ENCODE measurements around the gene ZNF514. TPM values are rescaled to one million over a fixed set of nuclear protein-coding genes. Genes with fewer than 3 reads are reported as not detected.
A peak's percentile ranks its signal among the peaks of the same experiment; 100 is the strongest.

ZNF514 gene
- total RNA-seq, 1 experiment from 2014 or later: 8.5 TPM

- TF ChIP-seq, protein P1, sequence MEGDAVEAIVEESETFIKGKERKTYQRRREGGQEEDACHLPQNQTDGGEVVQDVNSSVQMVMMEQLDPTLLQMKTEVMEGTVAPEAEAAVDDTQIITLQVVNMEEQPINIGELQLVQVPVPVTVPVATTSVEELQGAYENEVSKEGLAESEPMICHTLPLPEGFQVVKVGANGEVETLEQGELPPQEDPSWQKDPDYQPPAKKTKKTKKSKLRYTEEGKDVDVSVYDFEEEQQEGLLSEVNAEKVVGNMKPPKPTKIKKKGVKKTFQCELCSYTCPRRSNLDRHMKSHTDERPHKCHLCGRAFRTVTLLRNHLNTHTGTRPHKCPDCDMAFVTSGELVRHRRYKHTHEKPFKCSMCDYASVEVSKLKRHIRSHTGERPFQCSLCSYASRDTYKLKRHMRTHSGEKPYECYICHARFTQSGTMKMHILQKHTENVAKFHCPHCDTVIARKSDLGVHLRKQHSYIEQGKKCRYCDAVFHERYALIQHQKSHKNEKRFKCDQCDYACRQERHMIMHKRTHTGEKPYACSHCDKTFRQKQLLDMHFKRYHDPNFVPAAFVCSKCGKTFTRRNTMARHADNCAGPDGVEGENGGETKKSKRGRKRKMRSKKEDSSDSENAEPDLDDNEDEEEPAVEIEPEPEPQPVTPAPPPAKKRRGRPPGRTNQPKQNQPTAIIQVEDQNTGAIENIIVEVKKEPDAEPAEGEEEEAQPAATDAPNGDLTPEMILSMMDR (IDR thresholded peaks at IDR 0.05 in 2 of 3, conservative IDR thresholded peaks at IDR 0.05 in 1 of 3; ENCODE audit: borderline replicate concordance in 1 of 3, insufficient read depth in 1 of 3, low read depth in 2 of 3, low read length in 2 of 3): 0 out of 6 replicates have a peak, but pooled peaks of 1 of the 3 experiments have one; percentile 16
- TF ChIP-seq POLR2AphosphoS5 (IDR thresholded peaks at IDR 0.05; ENCODE audit: low read depth, low read length): peak; percentile 52
- TF ChIP-seq TCF7L2 (IDR thresholded peaks at IDR 0.05; ENCODE audit: borderline replicate concordance, extremely low read depth, insufficient read depth, insufficient read length): no peak
- no peak for TF ChIP-seq YY1 (IDR thresholded peaks at IDR 0.05; ENCODE audit: extremely low read depth, insufficient replicate concordance, low read depth, low read length)
- TF ChIP-seq MAX (IDR thresholded peaks at IDR 0.05): peak; percentile 67; the same call in 1 of the 2 replicates
- TF ChIP-seq RAD21 (IDR thresholded peaks at IDR 0.05; ENCODE audit: low read depth): peak; percentile 46
- no peak for TF ChIP-seq POLR2A (IDR thresholded peaks at IDR 0.05; ENCODE audit: borderline replicate concordance, extremely low read depth, insufficient read depth, insufficient read length)
- TF ChIP-seq JUND (IDR thresholded peaks at IDR 0.05): no peak
- TF ChIP-seq EGR1 (IDR thresholded peaks at IDR 0.05; ENCODE audit: low read depth): no peak
- TF ChIP-seq SIN3A (IDR thresholded peaks at IDR 0.05; ENCODE audit: low read depth): no peak
Observed at GRCh38 chr2:95207111-95207961, 47.7 kb upstream of the ZNF514 start, which contains the start of gene ZNF892 (continued).

DNA sequence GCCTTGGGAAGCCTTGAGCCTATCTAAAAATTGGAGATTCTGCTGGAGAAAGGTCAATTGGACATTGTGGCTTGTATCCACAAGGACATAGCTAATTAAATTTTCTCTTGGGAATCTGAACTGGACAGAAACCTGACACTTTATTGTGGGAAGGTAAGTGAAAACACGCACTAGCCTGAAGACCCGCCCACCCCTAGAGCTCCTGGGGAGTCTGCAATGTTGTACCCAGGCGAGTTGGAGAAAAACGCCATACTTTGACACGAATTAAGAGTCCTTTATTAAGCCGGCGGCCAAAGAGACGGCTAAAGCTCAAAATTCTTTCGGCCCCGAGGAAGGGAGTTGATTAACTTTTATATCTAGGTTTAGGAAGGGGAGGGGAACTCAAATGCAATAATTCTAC is 46.4 kb upstream of the ZNF514 start:
- H3K4me3 ChIP-seq (replicated peaks in 1 of 2; ENCODE audit: low read depth in 1 of 2, low read length in 2 of 2): no peak overlapping the region
- H3K4me2 ChIP-seq (ENCODE audit: low read length): no peak overlapping the region
- ATAC-seq (no peak), DNase-seq (ENCODE audit: low read depth, low spot score) (no peak)
- ChIA-PET RAD21 (ENCODE audit: low non-redundant PET in 1 of 2, low total read pairs in 2 of 2, uncharacterized antibody in 2 of 2, unreplicated experiment in 2 of 2) (no interaction called here), POLR2A (no interaction called here), CTCF (no interaction called here)
- intact Hi-C loops (cut with micrococcal nuclease): no loop called here
- no peak overlapping the region for H3K27ac ChIP-seq (ENCODE audit: low read depth, low read length)
- no peaks in the 10 kb centered on the region for H3K27me3 ChIP-seq (ENCODE audit: insufficient read depth, low read length)
- peaks cover 0 to 5% of the 10 kb centered on the region in 2 experiments; a peak in 1 of 4 replicates for H3K4me1 ChIP-seq (ENCODE audit: control insufficient read depth in 1 of 2, insufficient read depth in 2 of 2, low read length in 2 of 2)
- H3K79me2 ChIP-seq (ENCODE audit: insufficient read depth, low read length): no peaks in the 10 kb centered on the region
- H2AFZ ChIP-seq (ENCODE audit: low read depth, low read length, poor library complexity, severe bottlenecking): no peak overlapping the region
- no TSS peak for BruUV-seq (replicated peaks)
- H3K9me2 ChIP-seq (ENCODE audit: insufficient read depth): no peaks in the 10 kb centered on the region
- no peak overlapping the region for H3K9ac ChIP-seq (ENCODE audit: low read length)
- H4K20me1 ChIP-seq (ENCODE audit: insufficient read depth): no peaks in the 10 kb centered on the region
- peaks cover 0 to 6% of the 10 kb centered on the region in 2 experiments; a peak in 2 of 4 replicates for H3K9me3 ChIP-seq (ENCODE audit: control insufficient read depth in 1 of 2, insufficient read depth in 1 of 2, low read depth in 1 of 2, low read length in 2 of 2)
- H3K36me3 ChIP-seq (ENCODE audit: control insufficient read depth in 1 of 2, insufficient read depth in 2 of 2, low read length in 2 of 2): no peaks in the 10 kb centered on the region
- no peak for TF ChIP-seq MAX (IDR thresholded peaks at IDR 0.05)
- TF ChIP-seq ZNF274 (IDR thresholded peaks at IDR 0.05; ENCODE audit: low read depth, low read length): no peak
- no peak for TF ChIP-seq CEBPB (IDR thresholded peaks at IDR 0.05; ENCODE audit: low read depth)
- no peak for TF ChIP-seq YY1 (IDR thresholded peaks at IDR 0.05; ENCODE audit: extremely low read depth, insufficient replicate concordance, low read depth, low read length)
- TF ChIP-seq RAD21 (IDR thresholded peaks at IDR 0.05; ENCODE audit: low read depth): no peak
- TF ChIP-seq, protein P2, sequence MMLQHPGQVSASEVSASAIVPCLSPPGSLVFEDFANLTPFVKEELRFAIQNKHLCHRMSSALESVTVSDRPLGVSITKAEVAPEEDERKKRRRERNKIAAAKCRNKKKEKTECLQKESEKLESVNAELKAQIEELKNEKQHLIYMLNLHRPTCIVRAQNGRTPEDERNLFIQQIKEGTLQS (IDR thresholded peaks at IDR 0.05): no peak
- no peak for TF ChIP-seq POLR2A (IDR thresholded peaks at IDR 0.05; ENCODE audit: borderline replicate concordance, extremely low read depth, insufficient read depth, insufficient read length)
- TF ChIP-seq EGR1 (IDR thresholded peaks at IDR 0.05; ENCODE audit: low read depth): no peak
- no peak for TF ChIP-seq CBX3 (IDR thresholded peaks at IDR 0.05; ENCODE audit: low read depth)
- TF ChIP-seq REST (IDR thresholded peaks at IDR 0.05; ENCODE audit: low read depth): no peak
- no peak for TF ChIP-seq FOSL1 (IDR thresholded peaks at IDR 0.05; ENCODE audit: low read depth)

All from HCT116 (cell line).